GM10248 (cell line): ENCODE measurements around the gene SLIT3.

Source experiments
- CTCF ChIA-PET: fragments of 300-600 bp; sonication (Branson Sonifier 250); formaldehyde crosslinking; extraction: SDS; loops from one replicate; lab custom pipeline; 2021; ENCODE audit warnings: antibody characterized with exemption; lab: Yijun Ruan, JAX
- POLR2A ChIA-PET: fragments of 350-650 bp; sonication (Branson Sonifier 250); formaldehyde crosslinking; extraction: SDS; loops from one replicate; lab custom pipeline; 2020; ENCODE audit warnings: antibody characterized with exemption; lab: Yijun Ruan, JAX
- DNase-seq: peaks from one replicate; pipeline ENCODE4 v3.0.0; 2012; ENCODE audit errors: extremely low spot score
- CTCF ChIP-seq: IDR thresholded peaks from 2 replicates; pipeline ENCODE4 v1.5.1; 2012; ENCODE audit warnings: mild to moderate bottlenecking, low read depth; ENCODE audit errors: extremely low read depth, missing control alignments, control extremely low read depth

Gene SLIT3

GRCh38 chr5:168728546-168729211 is 572.3 kb downstream of the SLIT3 start:
- POLR2A ChIA-PET, result no interaction called here
- TF ChIP-seq CTCF, result no peak
- no peak for DNase-seq
- CTCF ChIA-PET, result interaction anchor here (2.0 kb wide), 1 partner anchor 19 kb away, joined by 7 read pairs; no protein-coding TSS in a partner anchor

GRCh38 chr5:168727547-168727946 is 573.4 kb downstream of the SLIT3 start:
- no peak for DNase-seq
- ChIA-PET CTCF (interaction anchor here (1.3 to 2.0 kb wide), 2 partner anchors 20 to 47 kb away, joined by 3 to 7 read pairs; no protein-coding TSS in a partner anchor), POLR2A (no interaction called here)
- no peak for TF ChIP-seq CTCF

- TF ChIP-seq CTCF, result no peak
- POLR2A ChIA-PET, result no interaction called here
- CTCF ChIA-PET, result interaction anchor here (1.3 kb wide), 1 partner anchor 46 kb away, joined by 3 read pairs; no protein-coding TSS in a partner anchor
- no peak for DNase-seq
Measured at GRCh38 chr5:168726342-168726741, 574.6 kb downstream of the SLIT3 start.

- TF ChIP-seq CTCF, result no peak
- CTCF ChIA-PET, result no interaction called here
- POLR2A ChIA-PET, result no interaction called here
- DNase-seq, result no peak
Measured at GRCh38 chr5:168724227-168724626, 576.7 kb downstream of the SLIT3 start.

- TF ChIP-seq CTCF, result no peak
- CTCF ChIA-PET, result no interaction called here
- POLR2A ChIA-PET, result no interaction called here
- no peak for DNase-seq
Measured at GRCh38 chr5:168723037-168723436, 577.9 kb downstream of the SLIT3 start.

- TF ChIP-seq CTCF, result no peak
- no peak for DNase-seq
- POLR2A ChIA-PET, result no interaction called here
- CTCF ChIA-PET, result interaction anchor here (1.3 to 1.5 kb wide), 2 partner anchors 16 to 26 kb away, joined by 4 read pairs; no protein-coding TSS in a partner anchor
Measured at GRCh38 chr5:168721966-168722365, 579.0 kb downstream of the SLIT3 start.
